ENCODE measurements around the gene SMARCA2.

SMARCA2 gene

DNA sequence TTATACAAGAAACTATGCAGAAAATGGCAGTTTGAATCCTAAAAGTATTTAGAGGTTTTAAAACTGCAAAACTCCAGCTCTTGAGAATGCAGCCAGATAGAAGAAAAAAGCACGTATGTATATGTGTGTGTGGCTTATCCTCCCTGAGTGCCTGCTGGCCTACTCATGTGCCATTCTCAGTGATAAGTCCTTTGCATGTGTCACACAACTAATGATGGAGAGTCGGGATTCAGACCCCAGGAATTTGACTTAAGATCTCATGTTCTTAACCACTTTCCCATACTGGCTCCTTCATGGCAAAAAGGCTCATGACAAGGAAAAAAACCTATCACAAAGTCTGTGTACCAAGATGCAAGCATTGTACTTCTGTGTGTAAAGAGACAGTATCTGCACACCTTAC, 26.6 kb downstream of the SMARCA2 start:
- Histone ChIP-seq H3K27ac (ENCODE audit: low read depth, low read length) (no peak overlapping the region), H3K9me3 (ENCODE audit: insufficient read depth, low read length) (no peaks in the 10 kb centered on the region), H3K9me2 (replicated peaks; ENCODE audit: insufficient read depth, low read length) (no peaks in the 10 kb centered on the region), H3K4me2 (ENCODE audit: low read depth, low read length, poor library complexity, severe bottlenecking) (no peak overlapping the region), H3K9ac (ENCODE audit: low read length) (no peak overlapping the region), H3K27me3 (ENCODE audit: low read length) (no peaks in the 10 kb centered on the region), H4K20me1 (ENCODE audit: low read depth, low read length) (no peaks in the 10 kb centered on the region), H3K4me3 (ENCODE audit: insufficient read depth, low read length, poor library complexity, severe bottlenecking) (no peak overlapping the region), H3F3A (ENCODE audit: insufficient read depth) (no peaks in the 10 kb centered on the region), H3K36me3 (ENCODE audit: low read length) (0 out of 2 replicates have a peak, but pooled peaks cover 9% of the 10 kb centered on the region), H3K79me2 (ENCODE audit: insufficient read depth, low read length) (no peaks in the 10 kb centered on the region), H2AFZ (ENCODE audit: low read depth, low read length, severe bottlenecking) (no peak overlapping the region)
- TF ChIP-seq EZH2phosphoT487 (conservative IDR thresholded peaks at IDR 0.05; ENCODE audit: low read length): no peak
- TF ChIP-seq, protein P1, sequence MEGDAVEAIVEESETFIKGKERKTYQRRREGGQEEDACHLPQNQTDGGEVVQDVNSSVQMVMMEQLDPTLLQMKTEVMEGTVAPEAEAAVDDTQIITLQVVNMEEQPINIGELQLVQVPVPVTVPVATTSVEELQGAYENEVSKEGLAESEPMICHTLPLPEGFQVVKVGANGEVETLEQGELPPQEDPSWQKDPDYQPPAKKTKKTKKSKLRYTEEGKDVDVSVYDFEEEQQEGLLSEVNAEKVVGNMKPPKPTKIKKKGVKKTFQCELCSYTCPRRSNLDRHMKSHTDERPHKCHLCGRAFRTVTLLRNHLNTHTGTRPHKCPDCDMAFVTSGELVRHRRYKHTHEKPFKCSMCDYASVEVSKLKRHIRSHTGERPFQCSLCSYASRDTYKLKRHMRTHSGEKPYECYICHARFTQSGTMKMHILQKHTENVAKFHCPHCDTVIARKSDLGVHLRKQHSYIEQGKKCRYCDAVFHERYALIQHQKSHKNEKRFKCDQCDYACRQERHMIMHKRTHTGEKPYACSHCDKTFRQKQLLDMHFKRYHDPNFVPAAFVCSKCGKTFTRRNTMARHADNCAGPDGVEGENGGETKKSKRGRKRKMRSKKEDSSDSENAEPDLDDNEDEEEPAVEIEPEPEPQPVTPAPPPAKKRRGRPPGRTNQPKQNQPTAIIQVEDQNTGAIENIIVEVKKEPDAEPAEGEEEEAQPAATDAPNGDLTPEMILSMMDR (IDR thresholded peaks at IDR 0.05; ENCODE audit: insufficient read depth, low read length, poor library complexity, severe bottlenecking): no peak

DNA sequence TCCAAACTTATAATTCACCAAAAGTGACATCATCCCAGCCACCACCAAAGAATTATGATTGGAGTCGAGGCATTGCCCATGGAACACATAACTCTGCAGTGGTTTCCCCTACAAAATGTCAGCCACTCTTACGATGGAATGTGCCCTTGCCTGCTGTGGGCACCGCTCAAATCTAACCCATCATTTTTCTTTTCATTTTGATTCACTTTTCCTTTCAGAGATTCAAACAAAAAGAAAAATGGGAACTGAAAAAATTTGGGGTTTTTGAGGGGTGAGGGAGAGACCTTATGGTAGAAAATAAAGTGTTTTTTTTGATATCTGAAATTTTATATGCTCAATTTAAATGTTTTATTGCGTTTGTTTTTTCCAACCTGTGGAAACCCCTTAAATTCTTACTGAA, 28.1 kb downstream of the SMARCA2 start:
- Histone ChIP-seq H3K4me2 (ENCODE audit: low read depth, low read length, poor library complexity, severe bottlenecking) (no peak overlapping the region), H3K9ac (ENCODE audit: low read length) (no peak overlapping the region)

DNA sequence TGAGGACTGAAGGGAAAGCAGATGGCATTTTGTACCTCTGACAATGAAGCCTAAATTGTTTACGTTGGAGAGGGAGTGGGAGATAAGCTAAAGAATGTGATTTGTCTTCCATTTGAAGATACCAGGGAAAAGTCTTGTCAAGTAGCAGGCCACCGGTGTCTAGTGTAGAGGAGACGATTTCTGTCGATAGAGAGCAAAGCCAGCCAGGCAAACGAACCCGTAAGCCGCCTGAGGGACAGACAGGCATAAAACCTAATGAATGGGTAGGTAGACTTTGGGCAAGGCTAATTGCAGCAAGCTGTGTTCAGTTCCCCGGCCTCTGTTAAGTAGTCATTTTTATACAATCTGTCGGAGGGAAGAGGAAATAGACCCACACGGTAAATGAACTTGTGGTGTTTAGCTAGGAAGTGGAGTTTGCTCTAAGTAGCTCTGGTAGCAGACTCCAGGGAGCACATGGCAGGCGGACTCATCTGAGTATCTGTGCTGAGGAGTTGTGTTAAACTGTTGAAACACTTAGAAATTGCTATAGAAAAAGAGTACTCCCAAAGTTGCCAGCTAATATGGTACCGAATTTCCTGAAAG, 28.8 kb downstream of the SMARCA2 start:
- H3K27ac ChIP-seq (ENCODE audit: low read depth, low read length): no peak overlapping the region
- H3K4me2 ChIP-seq (ENCODE audit: low read depth, low read length, poor library complexity, severe bottlenecking): no peak overlapping the region
- H3K27me3 ChIP-seq (ENCODE audit: low read length): no peaks in the 10 kb centered on the region
- H3K9me3 ChIP-seq (ENCODE audit: insufficient read depth, low read length): no peaks in the 10 kb centered on the region
- no peaks in the 10 kb centered on the region for H3K9me2 ChIP-seq (replicated peaks; ENCODE audit: insufficient read depth, low read length)
- no peak overlapping the region for H2AFZ ChIP-seq (ENCODE audit: low read depth, low read length, severe bottlenecking)
- 0 out of 2 replicates have a peak, but pooled peaks cover 9% of the 10 kb centered on the region for H3K36me3 ChIP-seq (ENCODE audit: low read length)
- no peaks in the 10 kb centered on the region for H3K79me2 ChIP-seq (ENCODE audit: insufficient read depth, low read length)
- H3F3A ChIP-seq (ENCODE audit: insufficient read depth): no peaks in the 10 kb centered on the region
- TF ChIP-seq EZH2phosphoT487 (conservative IDR thresholded peaks at IDR 0.05; ENCODE audit: low read length): no peak
- TF ChIP-seq, protein P1 (IDR thresholded peaks at IDR 0.05; ENCODE audit: insufficient read depth, low read length, poor library complexity, severe bottlenecking): no peak
- H4K20me1 ChIP-seq (ENCODE audit: low read depth, low read length): peaks cover 4% of the 10 kb centered on the region; the same call in 1 of the 2 replicates
- H3K4me3 ChIP-seq (ENCODE audit: insufficient read depth, low read length, poor library complexity, severe bottlenecking): no peak overlapping the region
- no peak overlapping the region for H3K9ac ChIP-seq (ENCODE audit: low read length)

More for the DNA sequence above, 28.1 kb downstream of the SMARCA2 start:
- 0 out of 2 replicates have a peak, but pooled peaks cover 9% of the 10 kb centered on the region for H3K36me3 ChIP-seq (ENCODE audit: low read length)
- H3K27ac ChIP-seq (ENCODE audit: low read depth, low read length): no peak overlapping the region
- H3K79me2 ChIP-seq (ENCODE audit: insufficient read depth, low read length): no peaks in the 10 kb centered on the region
- no peaks in the 10 kb centered on the region for H4K20me1 ChIP-seq (ENCODE audit: low read depth, low read length)
- H3K9me3 ChIP-seq (ENCODE audit: insufficient read depth, low read length): no peaks in the 10 kb centered on the region
- H3K9me2 ChIP-seq (replicated peaks; ENCODE audit: insufficient read depth, low read length): no peaks in the 10 kb centered on the region
- H2AFZ ChIP-seq (ENCODE audit: low read depth, low read length, severe bottlenecking): no peak overlapping the region
- H3K27me3 ChIP-seq (ENCODE audit: low read length): no peaks in the 10 kb centered on the region
- H3F3A ChIP-seq (ENCODE audit: insufficient read depth): no peaks in the 10 kb centered on the region
- H3K4me3 ChIP-seq (ENCODE audit: insufficient read depth, low read length, poor library complexity, severe bottlenecking): no peak overlapping the region
- TF ChIP-seq EZH2phosphoT487 (conservative IDR thresholded peaks at IDR 0.05; ENCODE audit: low read length): no peak
- TF ChIP-seq, protein P1 (IDR thresholded peaks at IDR 0.05; ENCODE audit: insufficient read depth, low read length, poor library complexity, severe bottlenecking): no peak

Measured in SU-DHL-6 (cell line).